H1 (cell line): ENCODE measurements around the gene PCDHGA7.
"Not testable (repeated sequence)": the region's sequence is repeated elsewhere in the genome, so short reads cannot be mapped to it uniquely, and the experiment has no call there.

ENCODE experiments used
- CBX8 ChIP-seq: fragments of 300-800, 300-1000 bp; sonication (generic); IDR thresholded peaks from 2 replicates; pipeline ENCODE4 v1.7.1; 2016; ENCODE audit warnings: low read depth, low read length, borderline replicate concordance
- CEBPB ChIP-seq: IDR thresholded peaks from 2 replicates; pipeline ENCODE4 v1.6.1; 2012; ENCODE audit warnings: low read depth, low read length
- CHD2 ChIP-seq: IDR thresholded peaks from 2 replicates; pipeline ENCODE4 v1.6.1; 2012; ENCODE audit warnings: low read length, improper control_type of control experiment
- CTCF ChIP-seq, 3 experiments: IDR thresholded peaks; 1 replicate in 2 of 3; 2 replicates in 1 of 3; pipeline versions ENCODE4 v1.5.1 to v1.6.1; 2011; ENCODE audit warnings: low read length in 3 of 3, mild to moderate bottlenecking in 3 of 3, inconsistent platforms in 2 of 3, low read depth in 1 of 3, moderate library complexity in 1 of 3; ENCODE audit not compliant: insufficient read depth in 1 of 3; ENCODE audit errors: control extremely low read depth in 1 of 3
- EZH2 ChIP-seq: fragments of 200-600 bp; sonication (generic); IDR thresholded peaks from 2 replicates; pipeline ENCODE4 v1.7.1; 2012; ENCODE audit warnings: low read depth, mild to moderate bottlenecking, moderate library complexity, low read length, inconsistent platforms; ENCODE audit not compliant: severe bottlenecking
- HDAC6 ChIP-seq: IDR thresholded peaks from one replicate; pipeline ENCODE4 v1.7.1; 2012; ENCODE audit warnings: low read depth, mild to moderate bottlenecking, inconsistent platforms, low read length, moderate library complexity
- SP2 ChIP-seq: IDR thresholded peaks from 2 replicates; pipeline ENCODE4 v1.6.1; 2012; ENCODE audit warnings: mild to moderate bottlenecking, low read length, inconsistent platforms

GRCh38 chr5:141417494-141418172 is 35.1 kb downstream of the PCDHGA7 start, which contains the start of gene PCDHGB7:
- peak; percentile 76 to 96 (median 81) for TF ChIP-seq CTCF (IDR thresholded peaks at IDR 0.05; ENCODE audit: control extremely low read depth in 1 of 3, insufficient read depth in 1 of 3, low read depth in 1 of 3, low read length in 3 of 3)
- TF ChIP-seq CHD2, CBX8, CEBPB, SP2, HDAC6, EZH2: not testable (repeated sequence)
